Measurements from ENCODE around the gene CCNB3.
"Not testable (repeated sequence)": the region's sequence is repeated elsewhere in the genome, so short reads cannot be mapped to it uniquely, and the experiment has no call there.

CCNB3 gene, protein sequence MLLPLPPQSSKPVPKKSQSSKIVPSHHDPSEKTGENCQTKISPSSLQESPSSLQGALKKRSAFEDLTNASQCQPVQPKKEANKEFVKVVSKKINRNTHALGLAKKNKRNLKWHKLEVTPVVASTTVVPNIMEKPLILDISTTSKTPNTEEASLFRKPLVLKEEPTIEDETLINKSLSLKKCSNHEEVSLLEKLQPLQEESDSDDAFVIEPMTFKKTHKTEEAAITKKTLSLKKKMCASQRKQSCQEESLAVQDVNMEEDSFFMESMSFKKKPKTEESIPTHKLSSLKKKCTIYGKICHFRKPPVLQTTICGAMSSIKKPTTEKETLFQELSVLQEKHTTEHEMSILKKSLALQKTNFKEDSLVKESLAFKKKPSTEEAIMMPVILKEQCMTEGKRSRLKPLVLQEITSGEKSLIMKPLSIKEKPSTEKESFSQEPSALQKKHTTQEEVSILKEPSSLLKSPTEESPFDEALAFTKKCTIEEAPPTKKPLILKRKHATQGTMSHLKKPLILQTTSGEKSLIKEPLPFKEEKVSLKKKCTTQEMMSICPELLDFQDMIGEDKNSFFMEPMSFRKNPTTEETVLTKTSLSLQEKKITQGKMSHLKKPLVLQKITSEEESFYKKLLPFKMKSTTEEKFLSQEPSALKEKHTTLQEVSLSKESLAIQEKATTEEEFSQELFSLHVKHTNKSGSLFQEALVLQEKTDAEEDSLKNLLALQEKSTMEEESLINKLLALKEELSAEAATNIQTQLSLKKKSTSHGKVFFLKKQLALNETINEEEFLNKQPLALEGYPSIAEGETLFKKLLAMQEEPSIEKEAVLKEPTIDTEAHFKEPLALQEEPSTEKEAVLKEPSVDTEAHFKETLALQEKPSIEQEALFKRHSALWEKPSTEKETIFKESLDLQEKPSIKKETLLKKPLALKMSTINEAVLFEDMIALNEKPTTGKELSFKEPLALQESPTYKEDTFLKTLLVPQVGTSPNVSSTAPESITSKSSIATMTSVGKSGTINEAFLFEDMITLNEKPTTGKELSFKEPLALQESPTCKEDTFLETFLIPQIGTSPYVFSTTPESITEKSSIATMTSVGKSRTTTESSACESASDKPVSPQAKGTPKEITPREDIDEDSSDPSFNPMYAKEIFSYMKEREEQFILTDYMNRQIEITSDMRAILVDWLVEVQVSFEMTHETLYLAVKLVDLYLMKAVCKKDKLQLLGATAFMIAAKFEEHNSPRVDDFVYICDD (N-terminal part only)

DNA sequence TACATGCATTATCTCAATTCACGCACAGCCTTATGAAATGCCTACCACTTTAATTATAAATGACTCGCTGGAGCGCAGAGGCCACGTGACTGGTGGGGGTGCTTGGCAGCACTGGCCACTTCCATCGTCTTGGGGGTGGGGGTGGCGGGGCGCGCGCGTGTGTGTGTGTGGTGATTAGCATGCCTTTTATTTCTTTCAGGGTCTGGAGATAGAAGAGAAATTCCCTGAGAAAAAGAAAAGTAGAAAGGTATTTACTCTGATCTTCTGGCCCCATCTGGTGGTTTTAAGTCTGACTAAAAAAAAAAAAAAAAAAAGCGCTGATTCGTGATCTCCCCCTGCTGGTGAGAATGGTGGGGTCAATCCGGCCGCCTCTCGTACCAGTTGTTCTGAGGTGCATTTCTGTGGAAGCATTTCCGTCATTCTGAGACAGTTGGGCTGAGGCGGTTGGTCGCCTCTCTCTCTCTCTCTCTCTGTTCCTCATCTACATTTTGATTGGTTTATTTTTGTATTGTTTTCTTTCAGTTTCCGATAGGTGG is at the start of gene CCNB3:
Gene CCNB3 (plus strand): TSS at position 402 of the 536 bp plus-strand sequence. CDS start 80,399 bp downstream, outside the sequence.
- DNase-seq: peak; percentile 17 to 69

DNA sequence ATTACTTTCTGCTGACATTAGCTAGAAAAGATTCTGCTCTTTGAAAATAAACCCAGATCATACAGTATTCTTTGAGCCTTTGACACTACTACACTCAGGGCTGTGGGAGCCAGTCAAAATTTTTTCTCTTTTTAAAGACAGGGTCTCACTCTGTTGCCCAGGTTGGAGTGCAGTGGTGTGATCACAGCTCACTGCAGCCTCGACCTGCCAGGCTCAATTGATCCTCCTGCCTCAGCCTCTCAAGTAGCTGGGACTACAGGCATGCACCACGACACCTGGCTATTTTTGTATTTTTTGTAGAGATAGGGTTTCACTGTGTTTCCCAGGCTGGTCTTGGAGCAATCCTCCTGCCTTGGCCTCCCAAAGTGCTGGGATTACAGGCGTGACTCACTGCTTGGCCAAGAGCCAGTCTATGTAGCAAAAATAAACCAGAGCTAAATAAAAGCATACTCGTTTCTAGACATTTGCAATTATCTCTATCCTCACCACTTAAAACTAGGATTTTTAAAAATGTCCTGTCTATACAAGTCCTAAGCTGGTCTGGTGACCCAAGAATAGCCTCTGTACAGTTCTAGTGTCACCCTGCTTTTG is 46.9 kb upstream of the CCNB3 start:
- DNase-seq: no peak

DNA sequence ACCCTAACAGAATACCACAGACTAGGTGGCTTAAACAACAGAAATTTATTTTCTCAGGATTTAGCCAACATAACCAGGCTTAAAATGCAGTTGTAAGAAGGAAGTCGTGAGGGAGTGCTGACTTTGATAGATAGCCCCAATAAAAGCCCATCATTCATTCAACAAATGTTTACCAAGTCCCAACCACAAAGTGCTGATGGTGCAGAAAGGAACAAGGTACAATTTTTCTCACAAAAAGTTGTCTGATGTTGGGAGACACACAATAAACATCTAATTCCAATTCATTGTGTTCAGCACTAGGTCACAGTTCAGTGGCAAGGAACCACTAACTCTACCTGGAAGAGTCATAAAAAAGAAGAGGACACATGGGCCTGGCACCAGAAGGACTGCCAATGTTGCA is 46.0 kb upstream of the CCNB3 start:
- DNase-seq: no peak

DNA sequence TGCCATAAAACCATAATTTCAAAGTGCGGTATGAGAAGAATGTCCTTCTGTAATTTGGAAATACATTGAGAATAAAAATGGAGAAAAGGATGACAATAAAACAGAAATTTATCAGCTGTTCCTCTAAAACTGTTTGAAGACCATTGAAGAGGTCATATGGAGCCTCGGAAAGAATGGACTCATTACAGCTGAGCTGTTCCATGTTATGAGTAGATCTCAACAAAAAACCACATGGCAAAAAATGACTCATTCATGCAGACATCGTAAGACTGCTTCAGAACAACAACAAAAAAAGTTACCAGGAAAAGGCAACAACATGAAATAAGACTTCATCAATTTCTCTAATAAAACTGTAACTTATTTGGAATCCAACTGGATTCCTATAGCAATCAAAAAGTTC is 43.4 kb upstream of the CCNB3 start:
- no peak for DNase-seq

DNA sequence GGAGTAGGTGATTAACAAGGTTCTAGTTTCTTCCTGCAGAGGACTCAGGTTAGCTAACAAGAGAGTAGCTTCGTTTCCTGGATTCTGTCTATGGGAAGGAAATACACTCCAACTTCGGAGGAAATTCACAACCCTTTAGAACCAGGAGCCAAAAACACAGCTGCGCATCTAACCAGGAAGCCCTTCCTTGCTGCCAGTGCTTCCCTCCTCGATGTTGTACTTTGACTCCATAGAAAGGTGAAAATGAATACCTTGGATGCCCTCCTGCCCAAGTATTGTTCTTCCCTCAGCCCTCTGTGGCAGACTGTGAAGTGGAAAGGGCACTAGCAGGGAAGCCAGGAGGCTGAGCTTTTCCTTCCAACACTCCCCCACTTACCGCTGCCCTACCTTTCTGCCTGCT is 38.8 kb upstream of the CCNB3 start:
- DNase-seq: no peak

DNA sequence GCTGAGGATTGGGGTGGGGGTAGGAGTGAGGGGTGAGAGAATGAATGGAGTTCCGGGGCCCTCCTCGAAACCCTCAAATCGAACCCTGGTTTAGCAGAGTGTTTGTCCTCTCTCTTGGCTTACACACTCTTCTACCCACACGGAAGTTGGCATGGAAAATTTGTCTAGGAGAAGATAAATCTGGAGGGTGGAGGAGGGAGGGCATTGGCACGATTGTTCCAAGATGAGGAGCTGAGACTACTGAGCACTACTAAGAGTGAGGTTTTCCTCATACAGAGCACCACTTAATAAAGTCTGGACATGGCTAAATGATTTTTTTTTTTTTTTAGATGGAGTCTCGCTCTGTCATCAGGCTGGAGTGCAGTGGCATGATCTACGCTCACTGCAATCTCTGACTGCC is 37.2 kb upstream of the CCNB3 start:
- DNase-seq: no peak

DNA sequence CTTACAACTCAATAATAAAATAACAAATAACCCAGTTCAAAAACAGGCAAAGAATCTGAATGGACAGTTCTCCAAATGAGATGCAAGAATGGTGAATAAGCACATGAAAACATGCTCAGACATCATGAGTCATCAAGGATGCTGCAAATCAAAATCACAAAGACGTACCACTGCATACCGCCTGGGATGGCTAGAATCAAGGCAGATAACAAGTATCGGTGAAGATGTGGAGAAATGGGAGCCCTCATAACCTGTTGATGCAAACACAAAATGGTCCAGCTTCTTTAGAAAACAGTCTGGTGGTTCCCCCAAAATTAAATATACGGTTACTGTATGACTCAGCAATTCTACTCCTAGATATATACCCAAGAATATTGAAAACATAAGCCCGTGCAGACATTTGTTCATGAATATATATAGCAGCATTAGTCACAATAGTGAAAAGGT is 36.3 kb upstream of the CCNB3 start:
- no peak for DNase-seq

DNA sequence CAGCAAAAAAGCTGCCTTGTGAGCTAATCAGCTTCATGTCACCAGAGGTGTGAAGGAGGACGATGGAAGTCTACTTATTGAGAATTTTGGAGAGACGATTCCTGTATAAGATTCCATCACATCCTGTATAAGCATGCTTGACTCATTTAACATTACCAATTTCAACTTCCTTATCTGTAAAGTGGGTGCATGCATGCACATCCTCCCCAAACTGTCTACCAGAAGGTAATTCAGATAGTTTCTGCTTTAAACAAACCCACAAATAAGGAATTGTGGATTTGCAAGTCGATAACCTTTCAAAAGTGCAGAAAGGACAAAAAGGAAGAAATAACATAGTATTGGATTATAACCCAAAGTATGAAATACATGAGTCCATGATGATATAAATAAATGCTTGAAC is 34.8 kb upstream of the CCNB3 start:
- DNase-seq: no peak

DNA sequence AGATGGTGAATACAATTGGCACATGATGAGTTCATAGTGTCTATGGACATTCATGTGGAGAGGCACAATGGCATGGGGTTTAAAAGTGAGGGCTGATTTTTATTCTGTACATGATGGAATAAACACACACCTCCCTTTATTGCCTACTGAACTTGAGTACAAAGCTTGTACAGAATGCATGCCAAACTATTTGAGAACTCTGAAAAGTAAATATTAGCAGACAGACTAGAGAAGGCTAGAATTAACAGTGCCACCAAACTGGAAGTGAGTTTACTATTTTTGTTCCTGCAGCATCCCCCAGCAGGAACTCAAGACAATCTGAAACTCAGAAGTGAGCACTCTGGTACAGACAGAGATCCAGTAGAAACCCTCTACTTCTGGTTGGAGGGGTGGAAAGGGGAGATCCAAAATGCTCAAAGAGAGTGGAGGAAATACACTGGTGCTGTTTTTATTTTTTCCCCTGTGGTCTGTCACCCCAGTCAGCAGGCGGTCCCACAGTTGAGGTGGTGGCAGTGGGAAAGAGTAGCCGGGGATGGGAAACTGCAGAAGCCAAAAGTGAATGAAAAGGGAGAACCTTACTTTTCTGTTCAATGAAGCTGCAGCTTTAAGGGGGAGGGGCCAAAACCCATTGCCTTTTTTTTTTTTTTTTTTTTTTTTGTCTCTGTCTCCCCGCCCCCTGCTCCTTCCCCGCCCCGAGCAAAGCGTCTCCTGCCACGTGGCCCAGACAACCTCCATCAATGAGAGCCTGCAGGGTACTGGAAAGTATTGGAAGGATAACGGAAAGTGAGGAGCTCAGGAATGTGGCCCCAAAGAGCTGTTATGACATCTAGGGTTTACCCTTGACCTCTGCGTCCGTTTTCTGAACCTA is 24.3 kb upstream of the CCNB3 start:
- no peak for DNase-seq

DNA sequence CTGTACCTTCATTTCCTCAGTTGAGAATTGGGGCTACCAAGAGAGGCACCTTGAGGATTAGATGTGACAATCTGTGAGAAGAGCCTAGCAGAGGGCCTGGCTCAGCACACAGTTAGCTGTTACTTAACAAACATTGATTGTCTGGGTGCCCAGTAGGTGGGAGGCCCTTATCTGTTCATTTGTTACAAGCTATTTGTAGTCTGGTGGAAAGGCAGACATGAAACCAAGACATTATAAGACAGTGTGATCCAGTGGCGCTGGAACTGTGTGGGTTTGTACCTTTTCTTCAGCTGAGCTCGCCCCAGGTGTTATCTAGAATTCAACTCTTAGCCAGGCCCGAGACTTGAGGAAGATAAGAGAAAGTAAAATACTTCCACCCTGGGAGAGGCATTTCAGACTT is 20.7 kb upstream of the CCNB3 start:
- DNase-seq: no peak

DNA sequence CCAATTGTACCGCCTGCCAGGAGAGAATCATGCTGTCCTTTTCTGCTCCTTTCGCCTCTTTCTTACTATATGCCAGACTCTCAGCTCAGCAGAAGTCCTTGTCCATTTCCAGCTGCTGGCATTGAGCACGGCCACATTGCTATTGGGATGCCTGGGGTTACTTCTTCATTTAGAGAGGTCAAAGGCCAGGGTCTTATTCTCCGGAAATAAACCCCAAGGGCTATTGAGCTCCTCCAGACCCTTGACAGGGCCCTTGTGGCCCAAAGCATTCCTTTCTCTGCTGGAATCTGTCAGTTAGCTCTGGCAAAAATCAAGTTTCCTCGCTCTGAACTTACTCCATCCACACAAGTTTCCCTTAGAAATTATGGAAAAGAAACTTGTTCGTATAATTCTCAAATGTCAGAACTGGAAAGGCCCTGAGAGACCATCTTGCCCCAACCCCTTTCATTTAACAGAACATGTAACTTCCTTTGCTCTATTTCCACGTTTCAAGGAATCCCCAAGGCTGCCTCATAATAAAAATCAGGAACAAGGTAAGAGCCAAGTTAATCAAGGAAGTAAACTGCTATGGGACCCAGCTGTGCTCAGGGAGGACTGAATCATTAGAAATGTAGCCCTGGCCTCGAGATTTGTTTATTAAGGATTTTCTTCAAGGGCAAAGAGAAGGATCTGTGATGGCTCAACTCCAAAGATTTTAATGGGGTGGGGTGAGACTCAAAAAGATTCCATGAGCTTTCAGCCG is 15.5 kb upstream of the CCNB3 start:
- no peak for DNase-seq

DNA sequence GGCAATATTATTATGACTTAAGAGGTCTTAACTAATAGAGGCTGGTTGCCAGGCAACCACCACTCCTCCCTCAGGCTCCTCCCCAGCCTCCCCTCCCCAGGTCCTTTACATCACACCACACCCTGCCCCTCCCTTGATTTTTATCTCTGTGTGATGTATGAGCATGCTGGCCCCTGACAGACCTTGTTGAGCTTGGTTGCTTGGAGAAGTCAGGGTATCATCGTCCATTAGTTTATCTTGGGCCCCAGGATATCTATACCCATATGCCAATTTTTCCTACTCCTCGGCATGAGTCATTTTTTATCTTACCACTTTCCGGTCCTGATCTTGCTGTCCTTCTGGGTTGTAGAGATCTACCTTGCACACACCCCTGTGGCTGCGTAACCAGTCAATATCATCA is 6.2 kb upstream of the CCNB3 start:
- DNase-seq: no peak

DNA sequence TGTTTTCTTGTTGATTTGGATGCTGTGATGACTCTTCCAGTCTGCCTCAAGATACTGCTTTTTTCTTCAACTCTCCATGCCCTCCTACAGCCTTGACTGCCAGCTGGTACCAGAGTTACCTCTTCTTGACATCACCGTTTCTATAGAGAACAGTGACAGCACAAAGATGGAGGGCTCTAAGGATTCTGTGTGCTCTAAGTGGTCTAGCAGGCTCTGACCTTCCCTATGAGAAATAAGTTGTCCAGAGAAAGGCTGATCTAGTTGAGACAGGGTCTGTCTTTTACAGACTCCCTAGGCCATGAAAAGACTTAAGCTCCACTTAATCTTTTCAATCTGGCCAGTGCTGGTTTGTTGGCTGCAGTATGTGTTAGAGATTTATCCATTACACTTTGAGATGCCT is 3.7 kb upstream of the CCNB3 start, which contains the start of gene AKAP4:
Gene AKAP4 (minus strand): TSS at position 101 of the 400 bp plus-strand sequence. CDS start 118 bp downstream, outside the sequence.
- no peak for DNase-seq

DNA sequence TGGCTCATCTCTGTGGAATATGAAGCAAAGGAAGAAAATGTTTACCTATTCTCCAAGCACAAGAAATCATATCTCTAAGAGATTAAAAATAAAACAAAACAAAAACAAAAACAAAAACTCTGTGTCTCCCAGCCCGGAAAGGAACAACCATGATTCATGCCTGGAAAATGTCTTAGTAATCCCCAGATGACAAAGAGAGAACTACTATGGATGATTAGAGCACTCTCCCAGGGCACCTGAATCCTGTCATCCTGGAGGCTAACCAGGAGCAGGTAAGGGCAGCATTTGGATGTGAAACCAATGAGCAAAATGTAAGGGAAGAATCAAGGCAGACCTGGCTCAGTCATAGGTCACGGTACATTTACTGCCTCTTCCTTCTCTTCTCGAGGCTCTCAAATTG is 2.0 kb upstream of the CCNB3 start:
- no peak for DNase-seq

DNA sequence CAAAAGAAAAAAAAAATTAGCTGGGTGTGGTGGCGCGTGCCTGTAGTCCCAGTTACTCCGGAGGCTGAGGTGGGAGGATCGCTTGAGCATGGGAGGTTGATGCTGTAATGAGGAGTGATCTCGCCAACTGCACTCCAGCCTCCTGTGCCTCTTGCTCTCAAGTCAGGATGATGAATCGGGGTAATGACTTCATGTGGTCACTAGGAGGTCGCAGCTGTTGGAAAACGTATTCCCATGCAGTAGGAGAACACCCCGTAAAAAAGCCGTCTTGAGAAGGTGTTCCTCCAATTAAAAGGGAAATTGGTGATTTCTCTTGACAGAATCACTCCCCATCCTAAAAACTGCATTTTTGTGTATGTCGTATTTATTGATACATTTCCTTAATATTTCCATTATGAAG is 2.2 kb downstream of the CCNB3 start:
- no peak for DNase-seq

DNA sequence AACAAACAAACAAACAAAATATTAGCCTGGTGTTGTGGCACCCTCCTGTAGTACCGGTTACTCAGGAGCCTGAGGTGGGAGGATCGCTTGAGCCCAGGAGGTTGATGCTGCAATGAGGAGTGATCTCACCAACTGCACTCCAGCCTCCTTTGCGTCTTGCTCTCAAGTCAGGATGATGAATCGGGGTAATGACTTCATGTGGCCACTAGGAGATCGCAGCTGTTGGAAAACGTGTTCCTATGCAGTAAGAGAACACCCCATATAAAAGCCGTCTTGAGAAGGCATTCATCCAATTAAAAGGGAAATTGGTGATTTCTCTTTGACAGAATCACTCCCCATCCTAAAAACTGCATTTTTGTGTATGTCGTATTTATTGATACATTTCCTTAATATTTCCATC is 6.9 kb downstream of the CCNB3 start:
- no peak for DNase-seq

DNA sequence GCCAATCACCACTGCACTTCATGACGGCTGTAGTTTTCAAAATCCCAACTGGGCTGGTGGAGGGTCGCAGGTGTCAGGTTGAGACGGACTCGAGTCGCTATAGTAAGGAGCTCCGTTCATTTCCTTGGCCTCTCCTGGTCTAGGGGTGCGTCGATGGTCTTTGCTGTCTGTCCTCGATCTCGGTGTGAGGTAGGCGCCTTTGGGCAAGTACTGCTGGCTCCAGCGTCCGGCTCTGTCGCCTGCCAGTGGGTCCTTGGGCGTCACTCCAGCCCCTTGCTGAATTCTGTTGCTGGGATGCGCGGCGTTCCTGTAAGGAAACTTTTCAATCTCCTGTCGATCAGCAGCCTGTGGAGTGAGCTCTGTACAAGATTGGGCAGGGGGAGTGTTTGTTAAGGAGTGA is 76.7 kb downstream of the CCNB3 start:
- no peak for DNase-seq

DNA sequence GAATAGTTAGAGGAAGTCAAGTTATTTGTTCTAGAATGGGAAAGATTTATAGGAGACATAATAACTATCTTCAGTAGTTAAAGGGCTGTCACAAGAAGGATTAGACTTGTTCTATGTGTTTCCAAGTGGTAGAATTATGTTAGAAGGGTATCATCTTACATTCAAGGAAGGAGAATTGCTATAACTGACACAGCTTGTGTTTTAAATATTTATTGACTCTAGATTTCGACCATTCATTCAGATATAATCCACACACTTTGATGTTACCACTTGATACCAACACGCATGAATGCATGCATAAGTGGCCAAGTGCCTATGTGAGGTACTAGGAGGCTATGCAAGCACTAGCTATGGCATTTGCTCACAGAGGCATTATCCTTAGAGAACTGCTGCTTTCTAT is 122.7 kb downstream of the CCNB3 start:
- no peak for DNase-seq

DNA sequence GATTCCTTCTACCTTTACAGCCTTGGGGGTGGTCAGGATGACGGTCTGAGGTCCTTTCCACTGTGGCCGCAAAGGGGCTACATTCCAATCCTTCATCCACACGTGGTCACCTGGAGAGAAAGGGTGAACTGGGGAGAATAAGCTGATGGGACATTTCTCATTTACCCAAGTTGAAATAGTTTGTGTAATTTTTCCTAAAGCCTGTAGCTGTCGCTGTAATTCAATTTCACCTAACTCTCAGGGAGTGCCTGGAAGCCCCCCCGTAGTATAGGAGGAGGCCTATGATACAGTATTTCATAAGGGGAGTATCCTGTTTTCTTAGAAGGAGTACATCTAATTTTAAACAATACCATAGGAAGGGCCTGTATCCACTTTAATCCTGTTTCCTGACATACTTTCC is 128.1 kb downstream of the CCNB3 start:
- not testable (repeated sequence) for DNase-seq

DNA sequence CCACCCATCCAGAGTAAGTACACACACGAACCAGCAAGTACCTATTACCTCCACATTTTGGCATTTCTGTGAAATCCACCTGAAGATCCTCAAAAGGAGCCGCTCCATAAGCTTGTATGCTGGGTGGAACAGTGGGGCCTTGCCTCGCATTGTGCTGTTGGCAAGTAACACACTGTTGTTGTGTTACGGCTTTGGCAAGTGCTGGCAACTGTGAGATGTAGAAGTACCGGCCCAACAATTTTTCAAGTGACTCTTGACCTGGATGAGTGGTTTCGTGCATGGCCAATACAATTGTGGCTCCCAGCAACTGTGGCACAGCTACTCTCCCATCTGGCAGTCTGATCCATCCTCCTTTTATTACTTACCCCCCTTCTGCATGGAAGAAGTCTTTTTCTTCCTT is 128.7 kb downstream of the CCNB3 start:
- DNase-seq: no peak

DNA sequence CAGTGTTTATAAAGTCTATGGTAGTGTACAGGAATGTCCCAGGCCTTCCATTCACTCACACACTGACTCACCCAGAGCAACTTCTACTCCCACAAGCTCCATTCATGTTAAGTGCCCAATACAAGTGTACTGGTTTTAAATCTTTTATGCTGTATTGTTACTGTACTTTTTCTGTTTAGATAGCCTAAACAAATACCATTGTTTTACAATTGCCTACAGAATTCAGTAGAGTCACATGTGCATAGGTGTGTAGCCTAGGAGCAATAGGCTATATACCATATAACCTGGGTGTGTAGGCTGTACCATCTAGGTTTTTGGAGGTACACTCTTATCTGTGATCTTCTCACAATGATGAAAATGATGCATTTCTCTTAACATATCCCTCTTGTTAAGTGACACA is 139.4 kb downstream of the CCNB3 start:
- no peak for DNase-seq

Data from bone marrow (tissue), 2 donors.